NB4 (cell line): ENCODE results near the gene LRRTM4.

Source experiments
- DNase-seq: peaks from one replicate; pipeline ENCODE4 v3.0.0; 2010; ENCODE audit warnings: low read depth
- H3K4me3 ChIP-seq: one replicate; pipeline ENCODE4 v1.5.1; 2011; ENCODE audit warnings: mild to moderate bottlenecking, low read depth, low read length, moderate library complexity
- CTCF ChIP-seq: IDR thresholded peaks from one replicate; pipeline ENCODE4 v1.5.1; 2012; ENCODE audit warnings: low read depth, low read length
- MYC ChIP-seq: IDR thresholded peaks from 2 replicates; pipeline ENCODE4 v1.6.1; 2011; ENCODE audit warnings: low read depth, low read length
- POLR2A ChIP-seq: IDR thresholded peaks from 2 replicates; pipeline ENCODE4 v1.6.1; 2011; ENCODE audit warnings: mild to moderate bottlenecking; ENCODE audit not compliant: insufficient read length; ENCODE audit errors: extremely low read depth
- TF ChIP-seq, protein P1 (sequence below): IDR thresholded peaks from 2 replicates; pipeline ENCODE4 v1.6.1; 2011; ENCODE audit warnings: low read depth, low read length

LRRTM4 gene

GRCh38 chr2:76849086-76849485, 673.1 kb downstream of the LRRTM4 start:
- no peak for TF ChIP-seq POLR2A
- no peak for TF ChIP-seq CTCF
- TF ChIP-seq, protein P1, sequence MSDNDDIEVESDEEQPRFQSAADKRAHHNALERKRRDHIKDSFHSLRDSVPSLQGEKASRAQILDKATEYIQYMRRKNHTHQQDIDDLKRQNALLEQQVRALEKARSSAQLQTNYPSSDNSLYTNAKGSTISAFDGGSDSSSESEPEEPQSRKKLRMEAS, result no peak
- no peak for TF ChIP-seq MYC
- DNase-seq, result no peak
- no peak overlapping the region for H3K4me3 ChIP-seq

- H3K4me3 ChIP-seq, result no peak overlapping the region
- TF ChIP-seq POLR2A (no peak), CTCF (no peak), MYC (no peak)
- TF ChIP-seq, protein P1, result no peak
Measured at GRCh38 chr2:76839826-76840225, 682.4 kb downstream of the LRRTM4 start.

GRCh38 chr2:76829374-76830234, 692.6 kb downstream of the LRRTM4 start:
- no peak overlapping the region for H3K4me3 ChIP-seq
- no peak for DNase-seq
- TF ChIP-seq, protein P1, result no peak
- no peak for TF ChIP-seq MYC
- no peak for TF ChIP-seq POLR2A
- TF ChIP-seq CTCF, result no peak

More at GRCh38 chr2:76839826-76840225, 682.4 kb downstream of the LRRTM4 start:
- no peak for DNase-seq

DNA sequence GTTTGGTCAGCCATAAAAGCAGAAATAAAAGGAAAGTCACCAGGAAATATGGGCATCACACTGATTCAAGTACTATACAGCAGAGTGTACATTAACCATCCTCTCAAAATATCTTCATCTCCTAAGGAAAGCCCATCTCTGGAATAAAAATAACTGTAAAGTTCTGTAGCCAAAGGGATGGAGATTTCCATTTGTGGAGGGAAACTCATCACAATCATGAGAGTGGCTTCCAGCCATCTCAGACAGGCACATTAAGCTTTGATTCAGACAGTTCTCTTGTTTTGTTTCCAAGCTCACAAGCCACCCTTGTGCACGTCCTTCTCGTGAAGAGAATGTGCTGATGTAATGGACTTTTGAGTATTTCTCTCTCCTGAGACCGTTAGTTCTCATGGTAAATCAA, 695.5 kb downstream of the LRRTM4 start:
- no peak for DNase-seq
- TF ChIP-seq MYC (no peak), CTCF (no peak), POLR2A (no peak)
- TF ChIP-seq, protein P1, result no peak
- H3K4me3 ChIP-seq, result no peak overlapping the region

DNA sequence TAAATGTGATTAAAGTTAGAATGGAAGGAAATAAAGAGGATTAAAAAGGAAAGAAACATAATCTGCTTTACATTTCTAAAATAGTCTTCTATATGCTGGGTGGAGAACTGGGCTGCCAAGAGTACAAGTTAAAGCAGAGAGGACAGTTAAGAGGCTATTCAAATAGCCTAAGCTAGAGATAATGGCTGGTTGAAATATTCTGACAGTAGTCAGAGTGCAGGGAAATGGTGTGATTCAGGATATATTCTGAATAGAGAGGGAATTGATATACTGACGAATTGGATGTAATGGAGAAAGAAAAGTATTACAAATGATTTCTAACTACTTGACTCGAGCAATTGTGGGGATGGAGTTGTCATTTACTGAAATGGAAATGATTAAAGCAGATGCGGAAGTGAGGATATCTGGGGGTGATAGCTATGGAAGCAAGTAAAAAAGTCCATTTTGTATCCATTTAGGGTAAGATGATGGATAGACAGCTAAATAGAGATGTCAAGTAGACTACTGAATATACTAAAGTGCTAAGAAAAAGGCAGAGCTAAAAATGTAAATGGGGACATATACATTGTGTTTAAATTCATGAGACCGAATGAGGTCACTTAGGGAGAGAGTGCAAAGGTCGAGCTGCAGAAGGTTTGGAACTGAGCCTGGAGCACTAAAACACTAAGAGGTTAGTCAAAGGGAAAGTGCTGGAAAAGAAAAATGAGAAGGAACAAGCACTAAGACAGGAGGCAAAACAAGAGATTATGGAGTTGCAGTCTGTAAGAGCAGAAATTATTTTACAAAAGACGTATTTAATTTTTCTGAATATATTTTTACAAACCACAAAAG, 696.8 kb downstream of the LRRTM4 start:
- no peak overlapping the region for H3K4me3 ChIP-seq
- TF ChIP-seq CTCF (no peak), MYC (no peak), POLR2A (no peak)
- TF ChIP-seq, protein P1, result no peak

More for the DNA sequence above, 696.8 kb downstream of the LRRTM4 start:
- no peak for DNase-seq
